ENCODE measurements around the gene PAQR8.

Gene PAQR8

DNA sequence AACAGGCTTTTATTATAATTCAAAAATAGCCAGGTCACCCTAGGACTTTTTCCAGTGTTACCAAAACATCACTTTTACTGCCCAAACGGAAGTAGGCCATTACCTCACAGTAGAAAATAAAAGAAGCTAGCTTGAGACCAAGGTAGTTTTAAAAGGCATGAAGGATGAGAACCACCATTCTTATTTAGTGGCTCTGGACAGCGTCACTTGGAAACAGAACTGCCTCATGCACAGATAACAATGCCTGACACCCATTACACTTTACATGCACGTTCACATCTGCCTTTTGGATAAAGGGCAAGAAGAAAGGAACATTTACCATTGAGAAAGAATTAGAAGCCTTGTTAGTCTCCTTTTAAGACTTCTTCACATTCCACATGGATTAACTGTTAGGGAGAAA is 1.9 kb upstream of the PAQR8 start:
- H4K20me1 ChIP-seq (ENCODE audit: insufficient read depth, low read length) = peaks cover 8% of the 10 kb centered on the region; the same call in 1 of the 2 replicates
- H3K27ac ChIP-seq (ENCODE audit: low read length) = no peak overlapping the region
- H3K9ac ChIP-seq (ENCODE audit: low read depth, low read length) = no peak overlapping the region
- H3K9me3 ChIP-seq (ENCODE audit: insufficient read depth, low read length, severe bottlenecking) = no peaks in the 10 kb centered on the region
- TF ChIP-seq, protein P1, sequence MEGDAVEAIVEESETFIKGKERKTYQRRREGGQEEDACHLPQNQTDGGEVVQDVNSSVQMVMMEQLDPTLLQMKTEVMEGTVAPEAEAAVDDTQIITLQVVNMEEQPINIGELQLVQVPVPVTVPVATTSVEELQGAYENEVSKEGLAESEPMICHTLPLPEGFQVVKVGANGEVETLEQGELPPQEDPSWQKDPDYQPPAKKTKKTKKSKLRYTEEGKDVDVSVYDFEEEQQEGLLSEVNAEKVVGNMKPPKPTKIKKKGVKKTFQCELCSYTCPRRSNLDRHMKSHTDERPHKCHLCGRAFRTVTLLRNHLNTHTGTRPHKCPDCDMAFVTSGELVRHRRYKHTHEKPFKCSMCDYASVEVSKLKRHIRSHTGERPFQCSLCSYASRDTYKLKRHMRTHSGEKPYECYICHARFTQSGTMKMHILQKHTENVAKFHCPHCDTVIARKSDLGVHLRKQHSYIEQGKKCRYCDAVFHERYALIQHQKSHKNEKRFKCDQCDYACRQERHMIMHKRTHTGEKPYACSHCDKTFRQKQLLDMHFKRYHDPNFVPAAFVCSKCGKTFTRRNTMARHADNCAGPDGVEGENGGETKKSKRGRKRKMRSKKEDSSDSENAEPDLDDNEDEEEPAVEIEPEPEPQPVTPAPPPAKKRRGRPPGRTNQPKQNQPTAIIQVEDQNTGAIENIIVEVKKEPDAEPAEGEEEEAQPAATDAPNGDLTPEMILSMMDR (IDR thresholded peaks at IDR 0.05; ENCODE audit: borderline replicate concordance, extremely low read depth, low read length, poor library complexity, severe bottlenecking) = no peak
- no peak for TF ChIP-seq EZH2 (IDR thresholded peaks at IDR 0.05; ENCODE audit: borderline replicate concordance, low read depth, low read length, severe bottlenecking)
- H3K4me1 ChIP-seq (ENCODE audit: insufficient read depth, low read length) = peaks cover 30% of the 10 kb centered on the region
- no peaks in the 10 kb centered on the region; the same call in 1 of the 2 replicates for H3K36me3 ChIP-seq (ENCODE audit: insufficient read depth, low read length)
- ATAC-seq (ENCODE audit: insufficient read depth, low read depth) (no peak), DNase-seq (no peak)
- H3K4me3 ChIP-seq (ENCODE audit: low read depth in 1 of 2, low read length in 2 of 2) = no peak overlapping the region
- 0 out of 2 replicates have a peak overlapping the region, but pooled peaks have one; percentile 91 for H2AFZ ChIP-seq (ENCODE audit: low read depth, low read length)
- no peaks in the 10 kb centered on the region for H3K27me3 ChIP-seq (ENCODE audit: insufficient read depth, low read length, poor library complexity)
- H3K79me2 ChIP-seq (ENCODE audit: insufficient read depth, low read length) = peaks cover 29% of the 10 kb centered on the region
- H3K4me2 ChIP-seq (ENCODE audit: insufficient read depth, low read length) = no peak overlapping the region

DNA sequence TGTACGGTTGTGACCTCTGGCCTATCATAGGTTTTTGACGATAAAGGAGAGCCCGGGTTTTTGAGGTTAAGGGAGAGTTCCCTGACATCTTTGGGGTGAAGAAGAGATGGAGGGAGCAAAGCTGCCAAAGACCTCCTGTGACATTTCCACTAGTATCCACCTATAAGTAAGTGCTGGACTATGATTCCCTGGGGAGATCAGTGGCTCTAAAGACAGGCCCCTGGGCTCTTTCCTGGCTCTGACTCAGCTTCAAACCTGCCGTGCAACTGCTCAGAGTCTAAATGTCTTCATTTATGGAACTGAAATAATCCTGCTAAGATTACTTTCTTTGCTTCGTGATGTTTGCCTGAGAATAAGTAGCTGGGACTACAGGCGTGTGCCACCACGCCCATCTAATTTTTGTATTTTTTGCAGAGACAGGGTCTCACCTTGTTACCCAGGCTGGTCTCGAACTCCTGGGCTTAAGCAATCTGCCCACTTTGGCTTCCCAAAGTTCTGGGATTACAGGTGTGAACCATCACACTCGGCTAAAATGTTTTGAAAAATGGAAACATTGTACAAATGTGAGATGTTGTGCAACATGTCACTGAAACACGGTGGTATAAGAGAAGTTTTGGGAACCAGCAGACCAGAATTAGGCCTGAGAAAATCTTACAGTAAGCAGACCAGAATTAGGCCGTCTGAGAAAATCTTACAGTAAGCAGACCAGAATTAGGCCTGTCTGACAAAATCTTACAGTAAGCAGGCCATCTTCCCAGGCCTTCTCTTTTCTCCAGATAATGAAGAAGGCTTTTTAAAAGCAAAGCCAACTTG is 1.1 kb upstream of the PAQR8 start:
- peak overlapping the region in 1 of 2 experiments; percentile 94; a peak in 1 of 4 replicates for H3K4me3 ChIP-seq (ENCODE audit: low read depth in 1 of 2, low read length in 2 of 2)

DNA sequence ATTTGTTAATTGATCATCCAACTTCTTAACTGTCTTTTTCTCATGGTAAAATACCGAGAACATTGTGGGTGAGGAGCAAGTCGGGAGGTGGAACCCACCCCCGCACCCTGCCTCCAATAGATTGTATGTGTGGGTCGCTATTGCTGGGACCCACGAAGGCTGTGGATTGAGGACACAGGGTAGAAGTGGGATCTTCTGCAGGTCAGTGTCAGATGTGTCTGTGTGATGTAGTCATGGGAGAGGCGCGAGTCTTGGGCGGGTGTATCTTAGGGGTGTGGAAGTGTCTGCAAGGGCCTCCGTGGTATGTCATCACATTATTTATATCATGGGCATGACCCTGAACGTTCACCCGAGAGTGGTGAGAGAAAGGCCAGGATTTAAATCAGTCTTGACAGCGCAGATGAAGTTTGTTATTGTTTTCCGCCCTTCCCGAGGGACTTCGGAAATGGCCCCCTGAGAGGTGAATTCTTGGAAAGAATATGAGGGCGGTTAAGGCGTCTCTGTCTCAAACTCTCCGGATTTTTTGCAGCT is 472 bp upstream of the PAQR8 start:
- H3K79me2 ChIP-seq (ENCODE audit: insufficient read depth, low read length) = peaks cover 39% of the 10 kb centered on the region
- peak; percentile 7 for ATAC-seq (ENCODE audit: insufficient read depth, low read depth)
- peak overlapping the region; percentile 77 for H3K9ac ChIP-seq (ENCODE audit: low read depth, low read length)
- H4K20me1 ChIP-seq (ENCODE audit: insufficient read depth, low read length) = peaks cover 8% of the 10 kb centered on the region; the same call in 1 of the 2 replicates
- no peak for TF ChIP-seq EZH2 (IDR thresholded peaks at IDR 0.05; ENCODE audit: borderline replicate concordance, low read depth, low read length, severe bottlenecking)
- TF ChIP-seq, protein P1 (IDR thresholded peaks at IDR 0.05; ENCODE audit: borderline replicate concordance, extremely low read depth, low read length, poor library complexity, severe bottlenecking) = peak; percentile 2
- H3K27ac ChIP-seq (ENCODE audit: low read length) = peak overlapping the region; percentile 93
- peak overlapping the region; percentile 28 to 94; a peak in 3 of 4 replicates for H3K4me3 ChIP-seq (ENCODE audit: low read depth in 1 of 2, low read length in 2 of 2)
- peak overlapping the region; percentile 91 for H2AFZ ChIP-seq (ENCODE audit: low read depth, low read length)
- peak overlapping the region; percentile 93 for H3K4me2 ChIP-seq (ENCODE audit: insufficient read depth, low read length)
- no peaks in the 10 kb centered on the region for H3K9me3 ChIP-seq (ENCODE audit: insufficient read depth, low read length, severe bottlenecking)
- H3K27me3 ChIP-seq (ENCODE audit: insufficient read depth, low read length, poor library complexity) = no peaks in the 10 kb centered on the region
- DNase-seq = no peak
- peaks cover 4% of the 10 kb centered on the region for H3K36me3 ChIP-seq (ENCODE audit: insufficient read depth, low read length)
- H3K4me1 ChIP-seq (ENCODE audit: insufficient read depth, low read length) = peaks cover 30% of the 10 kb centered on the region

More for the DNA sequence above, 1.1 kb upstream of the PAQR8 start:
- Histone ChIP-seq H3K36me3 (ENCODE audit: insufficient read depth, low read length) (no peaks in the 10 kb centered on the region; the same call in 1 of the 2 replicates), H4K20me1 (ENCODE audit: insufficient read depth, low read length) (peaks cover 8% of the 10 kb centered on the region; the same call in 1 of the 2 replicates), H3K4me1 (ENCODE audit: insufficient read depth, low read length) (peaks cover 30% of the 10 kb centered on the region), H3K9me3 (ENCODE audit: insufficient read depth, low read length, severe bottlenecking) (no peaks in the 10 kb centered on the region), H3K27ac (ENCODE audit: low read length) (no peak overlapping the region), H3K9ac (ENCODE audit: low read depth, low read length) (peak overlapping the region; percentile 77), H2AFZ (ENCODE audit: low read depth, low read length) (peak overlapping the region; percentile 91; the same call in 1 of the 2 replicates), H3K4me2 (ENCODE audit: insufficient read depth, low read length) (peak overlapping the region; percentile 93), H3K79me2 (ENCODE audit: insufficient read depth, low read length) (peaks cover 35% of the 10 kb centered on the region), H3K27me3 (ENCODE audit: insufficient read depth, low read length, poor library complexity) (no peaks in the 10 kb centered on the region)
- DNase-seq = no peak
- ATAC-seq (ENCODE audit: insufficient read depth, low read depth) = no peak
- TF ChIP-seq EZH2 (IDR thresholded peaks at IDR 0.05; ENCODE audit: borderline replicate concordance, low read depth, low read length, severe bottlenecking) = no peak
- TF ChIP-seq, protein P1 (IDR thresholded peaks at IDR 0.05; ENCODE audit: borderline replicate concordance, extremely low read depth, low read length, poor library complexity, severe bottlenecking) = no peak

Data from DND-41 (cell line).